HG02840 (cell line): Measurements from ENCODE around the gene TRIM21.
"Not testable (repeated sequence)": the region's sequence is repeated elsewhere in the genome, so short reads cannot be mapped to it uniquely, and the experiment has no call there.

Experiments used
- ATAC-seq: cut with Tn5 transposase; IDR thresholded peaks from one replicate; pipeline ENCODE4 v1.9.1; 2021; ENCODE audit warnings: mild to moderate bottlenecking, moderate library complexity, moderate number of reproducible peaks; ENCODE audit not compliant: unreplicated experiment, low FRiP score

TRIM21 gene

GRCh38 chr11:4393209-4393857, at the start of gene TRIM21:
TSS of gene TRIM21 (minus strand) at chr11:4393702. CDS start at chr11:4390409, 3,293 bp downstream.
- ATAC-seq = peak; percentile 99

GRCh38 chr11:4441515-4441914, 48.0 kb upstream of the TRIM21 start:
- no peak for ATAC-seq

GRCh38 chr11:4436411-4436810, 42.9 kb upstream of the TRIM21 start:
- ATAC-seq = no peak

GRCh38 chr11:4433856-4434255, 40.4 kb upstream of the TRIM21 start:
- ATAC-seq = no peak

DNA sequence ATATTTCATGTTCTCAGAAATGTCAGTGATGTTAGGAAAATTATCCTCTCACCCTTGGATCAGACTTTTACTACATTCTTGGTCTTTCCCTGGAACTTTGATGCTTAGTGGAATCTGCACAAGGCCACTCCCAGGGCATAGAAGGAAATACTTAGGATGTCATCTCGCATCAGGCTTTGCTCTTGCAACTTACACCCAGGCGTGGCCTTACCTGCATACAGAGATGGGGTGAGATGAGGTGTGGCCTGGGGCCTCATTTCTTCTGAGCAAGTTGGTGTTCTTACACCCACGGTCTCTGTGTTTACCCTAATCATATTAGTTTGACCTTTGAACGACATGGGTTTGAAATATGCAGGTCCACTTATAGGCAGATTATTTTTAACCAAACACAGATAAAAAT, 36.5 kb upstream of the TRIM21 start:
- no peak for ATAC-seq

DNA sequence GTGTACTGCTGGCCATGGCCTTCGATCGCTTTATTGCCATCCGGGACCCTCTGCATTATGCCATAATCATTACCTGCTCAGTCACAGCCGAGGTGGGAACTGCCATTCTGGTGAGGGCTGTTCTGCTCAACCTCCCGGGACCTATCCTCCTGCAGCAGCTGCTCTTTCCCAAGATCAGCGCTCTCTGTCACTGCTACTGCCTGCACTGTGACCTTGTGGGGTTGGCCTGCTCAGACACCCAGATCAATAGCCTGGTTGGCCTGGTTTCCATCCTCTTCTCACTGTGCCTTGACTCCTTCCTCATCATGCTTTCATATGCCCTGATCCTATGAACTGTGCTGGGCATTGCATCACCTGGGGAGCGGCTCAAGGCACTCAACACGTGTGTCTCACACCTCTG, 24.9 kb upstream of the TRIM21 start:
- ATAC-seq = no peak

DNA sequence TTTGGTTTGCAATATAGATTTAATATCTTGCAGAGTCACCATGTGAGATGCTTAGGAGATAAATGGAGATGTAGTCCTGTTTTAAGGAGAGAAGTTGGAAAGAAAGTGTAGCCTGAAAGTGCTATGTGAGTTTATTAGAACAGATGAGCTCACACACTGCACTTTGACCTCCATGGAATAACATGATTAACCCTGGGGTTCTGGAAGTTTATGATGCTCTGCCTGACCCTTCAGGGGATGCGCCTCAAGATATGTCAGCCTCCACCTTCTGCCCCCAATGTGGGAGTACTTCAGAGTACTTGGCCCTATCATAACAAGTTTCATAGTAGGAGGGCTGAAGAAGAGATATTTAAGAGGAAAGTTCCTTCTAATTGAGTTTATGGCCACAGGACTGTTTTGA, 23.3 kb upstream of the TRIM21 start:
- no peak for ATAC-seq

DNA sequence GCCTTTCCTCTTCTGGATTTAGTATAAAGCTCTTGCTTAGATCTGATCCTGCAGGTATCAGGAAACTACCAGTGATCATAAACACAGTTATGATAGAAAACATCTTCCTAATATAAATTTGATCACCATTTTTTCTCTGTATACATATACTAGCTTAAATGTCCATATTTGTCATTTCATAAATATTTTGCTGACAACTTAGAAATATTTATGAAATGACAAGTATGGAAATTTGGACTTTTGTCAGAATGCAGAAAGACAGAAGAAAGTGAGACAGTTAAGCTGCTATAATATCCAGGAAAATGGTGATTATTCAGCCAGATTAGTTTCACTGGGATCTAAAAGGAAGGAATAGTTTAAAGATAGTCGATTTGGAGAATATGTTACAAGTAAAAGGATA, 22.8 kb upstream of the TRIM21 start:
- ATAC-seq = no peak

- not testable (repeated sequence) for ATAC-seq
Measured at GRCh38 chr11:4406206-4406605, 12.7 kb upstream of the TRIM21 start.

DNA sequence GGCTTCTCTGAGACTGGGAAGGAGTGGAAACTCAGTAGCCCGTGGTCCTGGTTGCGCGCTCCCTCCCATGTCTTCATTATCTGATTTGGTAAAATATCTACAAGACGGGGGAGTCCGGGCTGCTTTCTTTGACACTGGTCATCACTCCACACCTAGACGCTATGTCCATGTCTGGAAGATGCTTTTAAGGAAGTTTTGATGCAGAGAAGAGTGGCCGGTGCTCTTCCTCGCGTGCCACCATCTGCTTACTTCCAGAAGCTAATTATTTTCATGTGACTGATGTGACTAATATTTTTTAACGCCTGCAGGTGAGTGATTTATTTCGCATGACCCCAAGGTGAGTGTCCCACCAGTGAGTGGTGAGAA, 339 bp upstream of the TRIM21 start:
- peak; percentile 24 for ATAC-seq

DNA sequence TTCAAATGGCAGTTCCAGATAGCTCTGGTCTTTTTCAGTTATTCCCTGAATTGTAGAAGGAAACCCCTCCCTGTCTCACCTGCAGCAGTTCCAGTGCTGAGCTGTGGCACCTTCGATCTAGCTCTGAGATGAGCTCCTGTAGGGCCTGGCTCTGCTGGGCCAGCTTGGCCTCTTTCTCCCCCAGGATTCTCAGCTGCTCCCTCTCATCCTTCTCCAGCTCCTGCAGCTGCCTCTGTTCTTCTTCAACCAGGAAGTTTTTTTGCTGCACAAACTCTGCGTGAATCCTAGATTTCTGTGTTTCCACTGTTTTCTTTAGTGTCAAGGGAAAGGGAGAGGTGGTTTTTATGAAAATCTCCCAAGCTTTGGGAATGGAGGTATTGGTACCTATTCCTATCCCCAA, 5.3 kb downstream of the TRIM21 start:
- no peak for ATAC-seq

GRCh38 chr11:4385978-4386740, 7.3 kb downstream of the TRIM21 start:
- no peak for ATAC-seq

DNA sequence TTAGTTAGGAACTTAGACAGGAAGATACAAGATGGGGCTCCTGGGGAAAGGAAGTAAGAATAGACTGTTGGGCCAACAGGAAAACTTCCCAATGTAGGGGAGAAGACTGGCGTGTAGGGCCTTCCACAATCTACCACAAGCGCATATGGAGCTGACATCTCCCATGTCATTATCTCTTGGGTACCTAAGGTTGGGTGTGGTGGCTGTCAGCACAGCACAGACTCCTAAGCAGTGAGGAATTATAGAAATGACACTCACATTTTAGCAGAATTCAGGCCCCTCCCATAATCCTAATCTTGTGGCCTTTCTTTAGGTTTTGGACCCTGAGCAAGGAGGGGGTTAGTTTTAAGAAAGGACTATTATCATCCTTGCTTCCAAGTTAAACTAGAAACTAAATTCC, 11.6 kb downstream of the TRIM21 start:
- no peak for ATAC-seq

GRCh38 chr11:4375431-4376140, 17.9 kb downstream of the TRIM21 start:
- no peak for ATAC-seq

DNA sequence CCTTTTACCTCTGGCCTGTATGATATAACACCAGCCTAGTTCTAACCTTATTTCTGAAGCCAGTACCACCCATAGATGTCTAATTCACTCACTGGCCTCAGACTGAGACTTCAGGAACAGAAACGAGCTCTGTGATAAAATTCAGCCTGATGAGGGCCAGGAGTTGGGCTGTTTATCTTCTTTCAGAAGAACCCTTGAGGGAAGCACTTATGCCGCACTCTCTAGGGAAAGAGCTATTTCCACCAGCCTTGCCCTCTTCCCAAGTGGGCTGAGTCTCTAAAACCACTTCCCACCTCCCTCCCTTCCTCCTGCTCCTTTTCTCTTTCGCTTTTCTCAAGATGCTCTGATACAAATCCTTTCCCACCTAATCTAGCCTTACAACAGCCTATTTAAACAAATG, 23.3 kb downstream of the TRIM21 start:
- no peak for ATAC-seq

- no peak for ATAC-seq
Measured at GRCh38 chr11:4368286-4368685, 25.2 kb downstream of the TRIM21 start, which contains the start of gene OR52B4. TSS of gene OR52B4 (minus strand) at chr11:4368386. CDS start at chr11:4368295, 91 bp downstream.

DNA sequence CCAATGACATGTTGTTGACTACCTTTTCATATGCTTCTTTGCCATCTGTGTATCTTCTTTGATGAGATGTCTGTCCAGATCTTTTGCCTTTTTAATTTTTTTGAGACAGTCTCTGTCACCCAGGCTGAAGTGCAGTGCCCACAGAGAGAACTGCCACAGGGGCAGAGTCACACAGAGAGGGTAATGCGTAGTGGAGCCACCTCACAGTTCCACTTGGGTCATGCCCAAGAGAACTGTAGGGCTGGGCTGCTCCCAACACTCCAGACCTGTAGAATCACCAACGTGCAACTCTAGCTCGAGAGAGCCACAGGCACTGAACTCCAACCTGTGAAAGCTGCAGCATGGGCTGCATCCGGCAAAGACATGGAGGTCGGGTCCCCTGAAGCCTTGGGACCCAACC, 45.4 kb downstream of the TRIM21 start:
- ATAC-seq = not testable (repeated sequence)

- not testable (repeated sequence) for ATAC-seq
Measured at GRCh38 chr11:4345366-4345765, 48.1 kb downstream of the TRIM21 start.
